GM21737 (cell line): Measurements from ENCODE around the gene LITAFD.
"Not testable (repeated sequence)": the region's sequence is repeated elsewhere in the genome, so short reads cannot be mapped to it uniquely, and the experiment has no call there.

Source experiments
- ATAC-seq: cut with Tn5 transposase; IDR thresholded peaks from one replicate; pipeline ENCODE4 v1.9.1; 2021; ENCODE audit warnings: mild to moderate bottlenecking, moderate library complexity; ENCODE audit not compliant: unreplicated experiment

Gene LITAFD

DNA sequence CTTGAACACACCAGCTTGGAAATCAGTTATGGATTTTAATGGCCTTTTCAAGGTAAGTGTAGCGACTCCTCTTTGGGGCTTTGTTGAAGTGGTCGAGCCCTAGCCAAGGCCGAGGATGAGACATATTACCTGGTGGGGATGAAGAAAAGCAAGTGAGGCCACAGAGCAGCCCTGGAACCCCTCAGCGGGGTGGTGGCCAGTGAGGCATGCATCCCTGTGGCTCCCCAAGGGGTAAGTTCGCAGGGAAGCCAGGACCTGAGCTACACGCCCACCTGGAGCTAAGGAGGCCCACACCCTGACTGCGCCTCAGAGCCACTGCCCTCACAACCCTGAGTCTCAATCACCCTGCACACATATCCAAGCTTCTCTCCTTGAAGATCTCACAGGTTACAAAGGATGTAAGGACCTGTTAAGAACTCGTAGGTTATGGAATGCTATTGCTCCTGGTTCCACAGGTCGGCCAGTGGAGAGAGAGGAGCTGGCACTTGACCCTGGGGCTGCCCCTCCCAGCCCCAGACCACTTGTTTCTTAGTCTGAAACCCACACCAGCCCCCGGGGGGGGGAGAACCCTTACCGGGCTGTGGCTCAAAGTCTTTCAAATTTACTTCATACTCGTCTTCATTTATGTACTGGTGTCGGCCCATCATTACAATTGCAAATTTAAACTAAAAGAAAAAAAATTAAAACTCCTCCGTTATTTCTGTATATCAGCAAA lies 12.0 kb downstream of the LITAFD start:
- no peak for ATAC-seq

DNA sequence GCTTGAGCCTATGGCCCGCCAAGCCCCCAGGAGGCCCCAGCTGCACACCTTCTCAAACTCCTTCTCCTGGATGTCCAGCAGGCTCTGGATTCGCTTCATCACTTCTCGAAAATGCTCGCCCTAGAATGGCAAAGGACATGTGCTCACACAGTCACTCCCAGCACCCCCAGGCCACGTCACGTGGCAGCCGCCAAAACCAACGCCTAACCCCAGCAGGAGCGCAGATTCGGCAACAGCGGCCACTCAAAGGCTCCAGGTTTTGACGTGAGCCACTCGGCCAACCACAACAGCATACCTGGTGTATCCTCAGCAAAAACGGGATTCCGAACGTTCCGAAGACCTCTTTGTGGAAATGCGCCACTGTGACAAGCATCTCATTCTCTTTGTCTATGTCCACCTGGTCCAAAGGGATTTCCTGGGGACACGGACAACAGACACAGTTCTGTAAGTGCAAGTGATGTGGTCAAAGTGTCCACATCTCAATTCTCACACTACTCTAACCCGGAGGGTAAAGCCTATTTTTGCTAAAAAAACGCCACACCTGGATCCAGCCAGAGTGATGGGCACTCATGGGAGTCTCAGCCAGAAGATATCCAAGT lies 12.7 kb downstream of the LITAFD start:
- ATAC-seq: no peak

DNA sequence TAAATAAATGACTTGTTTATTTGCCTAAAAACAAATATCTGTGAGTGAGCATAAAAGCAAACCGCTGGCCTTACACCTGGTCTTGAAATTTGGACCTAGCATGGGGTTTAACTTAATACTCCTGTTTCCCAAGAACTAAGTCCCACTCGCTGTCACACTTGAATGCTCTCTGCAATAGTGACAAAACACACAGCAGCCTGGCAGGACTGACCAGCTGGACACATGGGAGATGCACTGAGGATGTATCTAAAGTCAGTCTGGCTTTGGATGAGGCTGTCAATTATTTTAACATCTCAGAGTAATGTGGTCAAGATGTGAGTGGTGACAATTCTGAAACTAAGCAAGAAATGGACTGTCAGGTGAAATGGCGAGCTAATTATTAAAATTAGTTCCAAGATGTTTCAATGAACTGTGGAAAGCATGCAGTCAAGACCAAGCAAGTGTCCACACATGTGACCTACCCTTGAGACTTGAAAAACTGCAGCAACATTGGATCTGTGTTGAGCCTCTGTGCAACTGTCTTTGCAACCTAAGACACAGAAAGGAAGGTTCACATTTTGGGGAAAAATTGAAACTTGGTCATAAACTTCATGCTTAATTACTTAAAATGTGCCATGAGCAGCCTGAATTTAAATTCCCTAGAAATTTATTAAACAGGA lies 16.6 kb downstream of the LITAFD start:
- no peak for ATAC-seq

DNA sequence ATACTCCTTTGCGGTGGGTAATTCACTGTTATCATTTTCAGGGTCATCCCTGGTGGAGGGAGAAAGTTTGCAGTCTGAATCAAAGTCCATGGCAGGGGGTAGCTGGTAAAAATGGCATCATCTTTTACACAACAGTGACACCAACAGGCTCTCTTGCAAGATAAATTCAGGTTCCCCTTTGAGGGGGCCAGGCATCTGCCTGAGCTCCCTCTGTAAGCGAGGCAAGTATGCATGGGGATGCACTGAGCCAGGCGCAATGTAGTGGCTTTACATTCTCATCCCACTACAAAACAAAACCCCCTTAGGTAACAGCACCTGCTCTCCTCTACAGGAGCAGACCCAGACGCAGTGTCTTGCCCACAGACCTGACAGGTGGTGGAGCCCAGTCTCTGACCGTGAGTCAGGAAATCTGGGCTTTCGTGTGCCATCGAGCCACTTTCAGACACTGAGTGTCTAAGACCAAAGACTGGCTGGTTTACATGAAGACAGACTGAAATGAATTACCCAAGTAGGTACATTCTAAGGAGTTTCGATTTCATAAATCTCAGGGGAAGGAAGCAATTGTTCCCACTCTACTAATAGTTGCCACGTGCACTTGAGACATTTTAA lies 17.7 kb downstream of the LITAFD start:
- no peak for ATAC-seq

DNA sequence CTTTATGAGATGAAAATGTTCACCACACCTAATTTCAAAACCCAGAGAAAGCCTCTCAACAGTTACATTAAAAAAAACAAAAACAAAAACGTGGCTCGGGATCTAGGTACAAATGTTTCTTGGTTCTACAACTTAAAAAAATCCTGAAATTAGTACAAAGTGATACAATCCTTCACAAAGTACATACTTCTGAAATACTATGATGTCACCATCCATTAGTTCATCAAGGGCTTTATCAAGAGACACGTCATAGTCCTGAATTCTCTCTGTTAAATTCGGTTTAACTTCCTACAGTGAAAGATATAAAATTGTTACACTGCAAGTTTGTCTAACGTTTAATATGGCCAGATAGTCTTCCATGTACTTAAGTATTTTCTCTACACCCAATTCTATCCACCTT lies 18.2 kb downstream of the LITAFD start:
- no peak for ATAC-seq

DNA sequence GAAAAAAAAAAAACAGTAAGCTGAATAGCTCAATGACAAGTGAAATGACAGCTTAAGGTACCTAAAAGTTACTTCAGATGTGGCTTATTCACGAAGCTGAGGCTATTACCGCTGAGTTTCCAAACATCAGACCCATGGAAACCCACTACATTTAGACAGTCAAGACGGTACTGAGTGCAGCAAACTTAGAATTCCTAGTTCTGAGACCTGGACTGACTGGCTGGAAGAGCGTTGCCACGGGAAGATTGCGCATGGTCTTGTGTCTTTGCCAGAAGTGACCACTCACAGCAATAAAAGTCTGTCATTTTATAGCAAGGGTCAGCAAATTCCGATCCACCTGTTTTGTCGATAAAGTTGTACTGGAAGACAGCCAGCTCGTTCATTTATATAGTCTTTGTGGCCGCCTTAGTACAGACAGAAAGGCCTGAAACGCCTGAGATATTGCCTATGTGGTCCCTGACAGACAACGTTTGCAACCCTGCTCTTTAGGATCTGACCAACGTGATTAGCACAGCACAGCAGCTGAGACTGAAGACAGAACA lies 19.2 kb downstream of the LITAFD start:
- ATAC-seq: no peak

DNA sequence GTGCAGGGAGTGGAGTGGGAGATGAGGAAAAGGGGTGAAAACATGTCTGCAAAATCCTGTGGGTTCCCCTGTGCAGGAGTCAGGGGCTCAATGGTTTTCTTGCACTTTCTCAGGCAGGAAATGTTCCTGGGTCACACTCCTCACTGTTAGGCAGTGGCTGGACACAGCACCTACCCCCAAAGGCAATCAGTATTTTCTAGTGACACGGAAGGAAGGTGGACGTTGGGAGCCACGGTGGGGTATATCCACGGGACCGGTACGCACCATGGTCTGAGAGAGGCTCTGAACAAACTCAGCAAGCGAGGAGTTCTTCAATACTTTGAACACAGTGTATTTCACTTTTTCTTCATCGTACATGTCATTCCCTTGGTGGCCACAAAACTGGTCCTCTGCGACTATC lies 20.9 kb downstream of the LITAFD start:
- ATAC-seq: no peak

DNA sequence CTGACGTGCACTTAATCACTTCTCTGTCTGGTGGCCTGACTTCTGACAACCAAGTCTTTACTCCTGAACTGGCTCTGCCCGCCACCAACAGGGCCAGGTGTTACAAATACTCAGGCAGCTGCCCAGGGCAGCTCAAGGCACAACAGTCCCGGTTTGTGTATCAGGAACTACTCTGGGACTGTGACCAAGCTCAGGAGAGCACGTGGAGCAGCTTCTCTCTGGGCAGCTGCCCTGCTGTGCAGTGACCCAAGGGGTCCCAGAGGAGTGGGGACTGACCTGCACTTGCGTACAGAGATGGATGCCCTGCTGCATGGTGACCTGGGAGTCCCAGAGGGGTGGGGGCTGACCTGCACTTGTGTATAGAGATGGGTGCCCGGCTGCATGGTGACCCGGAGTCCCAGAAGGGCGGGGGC lies 21.9 kb downstream of the LITAFD start:
- ATAC-seq: no peak

DNA sequence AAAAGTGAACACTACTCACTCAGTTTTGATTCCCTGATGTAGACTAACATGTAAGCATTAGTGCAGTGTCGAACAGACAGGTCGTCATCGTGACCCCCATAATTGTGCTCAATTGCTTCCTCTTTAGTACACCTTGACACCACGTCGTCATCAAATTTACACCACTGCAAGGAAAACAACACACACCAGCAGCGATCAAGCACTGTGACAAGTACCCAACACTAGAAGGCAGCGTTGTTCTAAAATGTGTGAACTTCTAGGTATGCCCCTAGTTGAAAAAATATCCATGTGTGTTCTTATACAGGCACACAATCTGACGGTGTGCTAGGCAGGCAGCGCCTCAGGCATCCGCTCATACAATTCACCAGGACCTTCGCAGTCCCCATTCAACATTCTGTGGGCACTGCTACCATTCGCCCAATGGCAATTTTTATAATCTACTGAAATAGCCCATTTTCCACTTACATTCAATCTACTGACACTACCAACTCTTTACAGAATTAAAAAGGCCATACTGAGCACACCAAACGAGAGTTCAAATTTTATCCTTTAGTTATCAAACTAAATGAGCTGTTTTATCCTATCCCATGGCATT lies 23.1 kb downstream of the LITAFD start:
- ATAC-seq: no peak

DNA sequence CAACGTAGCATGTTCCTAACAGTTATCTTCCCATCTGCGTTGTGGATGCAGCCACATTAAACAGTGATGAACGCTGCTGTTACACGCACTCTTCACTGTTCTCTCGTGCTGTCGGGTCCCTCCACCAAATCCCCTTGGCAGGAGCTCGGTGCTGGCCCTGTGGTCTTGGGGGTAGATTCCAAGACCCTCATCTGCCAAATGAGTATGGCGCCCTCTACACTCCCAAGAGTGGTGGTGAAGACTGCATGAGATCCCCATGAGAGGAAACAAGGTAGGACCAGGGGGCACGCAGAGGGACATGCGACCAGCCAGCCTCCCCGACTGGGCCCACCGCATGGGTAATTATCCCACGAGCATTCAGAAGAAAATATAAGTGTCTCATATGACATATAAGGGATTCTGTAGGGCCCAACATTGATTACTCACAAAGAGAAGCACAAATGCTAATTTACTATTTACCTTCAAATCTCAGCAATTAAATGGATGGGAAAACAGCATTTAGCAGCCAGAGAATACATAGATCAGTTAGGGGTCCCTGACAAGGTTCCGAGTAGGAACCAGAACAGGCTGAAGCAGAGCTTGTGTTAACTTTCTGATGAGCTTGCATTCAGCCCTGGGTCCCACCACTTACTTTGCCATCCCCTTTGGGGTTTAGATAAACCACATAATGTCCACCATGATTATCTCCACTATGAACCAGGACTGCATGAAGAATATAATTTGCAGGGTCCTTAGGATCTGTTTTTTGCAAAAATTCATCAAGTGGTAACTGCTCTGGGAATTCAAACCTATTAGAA lies 23.8 kb downstream of the LITAFD start:
- ATAC-seq: no peak

DNA sequence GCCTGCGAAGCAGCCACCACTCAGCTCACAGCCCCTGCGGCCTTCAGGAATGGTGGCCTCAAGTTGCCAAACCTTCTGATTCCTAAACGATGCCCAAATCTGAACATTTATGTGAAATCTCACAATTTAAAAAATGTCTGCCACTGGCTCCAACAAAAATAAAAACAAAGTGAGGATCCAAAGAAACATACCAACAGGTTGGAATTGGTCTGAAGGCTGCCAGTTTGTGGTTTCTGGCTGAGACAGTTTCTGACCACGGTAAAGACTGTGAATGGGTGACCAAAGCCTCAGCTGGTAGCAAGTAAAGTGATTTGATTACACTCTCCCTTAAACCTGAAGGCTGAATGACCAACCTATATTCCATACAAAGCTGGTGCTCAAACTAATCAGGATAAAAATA lies 24.9 kb downstream of the LITAFD start:
- ATAC-seq: no peak

DNA sequence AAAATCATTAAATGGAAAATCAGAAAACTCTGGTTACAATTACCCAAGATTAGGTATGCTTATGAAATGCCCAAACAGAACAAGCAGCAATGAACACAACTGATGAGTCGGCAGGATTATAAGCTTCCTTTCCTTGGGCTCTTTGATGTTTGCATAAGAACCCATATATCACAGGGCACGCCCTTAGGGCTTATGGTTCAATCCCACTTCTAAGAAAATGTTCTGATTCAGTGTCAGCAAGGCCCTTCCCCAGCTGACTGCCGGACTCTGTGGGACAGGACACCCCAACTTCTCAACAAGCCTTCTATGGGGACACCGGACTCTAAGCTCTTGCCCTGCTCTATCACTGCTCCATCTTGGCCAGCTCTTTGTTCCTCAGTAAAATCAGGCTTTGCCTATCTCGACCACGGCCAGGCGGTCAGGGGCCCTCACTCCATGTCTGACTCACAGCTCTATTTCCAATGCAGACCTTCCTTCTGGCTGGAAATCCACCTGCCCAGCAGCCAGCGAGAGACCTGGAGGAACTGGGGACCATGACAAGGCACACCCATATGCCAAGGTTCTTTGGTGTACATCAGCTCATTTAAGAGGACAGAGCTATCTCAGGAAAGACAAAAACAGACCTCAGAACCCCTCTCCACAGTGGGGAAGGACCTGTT lies 26.8 kb downstream of the LITAFD start:
- ATAC-seq: no peak

DNA sequence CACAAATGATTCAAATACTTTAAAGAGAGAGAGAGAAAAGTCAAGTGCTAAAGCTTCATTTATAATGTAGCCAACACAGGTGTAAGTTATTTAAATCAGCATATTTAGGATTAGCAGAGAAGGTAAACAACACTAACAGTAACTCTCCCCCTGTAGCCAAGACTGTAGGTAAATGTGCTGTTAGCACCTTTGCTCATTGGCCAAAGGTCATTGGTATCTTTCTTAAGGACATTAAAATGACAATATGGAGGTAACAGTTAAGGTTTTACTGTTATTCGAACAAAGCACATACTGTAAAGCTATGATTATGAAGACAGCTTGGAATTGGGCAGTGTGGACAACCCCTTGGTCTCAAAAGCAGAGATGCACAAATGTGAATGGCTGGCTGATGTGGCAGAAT lies 28.7 kb downstream of the LITAFD start:
- ATAC-seq: no peak

DNA sequence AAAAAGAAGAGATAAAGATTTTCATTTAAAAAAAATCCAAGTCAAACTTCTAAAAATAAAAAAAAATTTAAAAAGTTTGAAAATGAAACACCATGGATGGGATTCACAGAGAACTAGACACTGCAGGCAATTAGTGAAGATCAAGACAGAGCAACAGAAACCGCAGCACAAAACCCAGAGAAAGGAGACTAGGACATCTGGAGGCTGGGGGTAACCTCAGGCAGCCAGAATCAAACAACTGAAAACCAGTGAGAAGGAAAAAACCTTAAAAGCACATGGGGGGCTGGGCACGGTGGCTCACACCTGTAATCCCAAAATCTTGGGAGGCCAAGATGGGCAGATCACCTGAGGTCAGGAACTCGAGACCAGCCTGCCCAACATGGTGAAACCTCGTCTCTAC lies 30.6 kb downstream of the LITAFD start:
- no peak for ATAC-seq

DNA sequence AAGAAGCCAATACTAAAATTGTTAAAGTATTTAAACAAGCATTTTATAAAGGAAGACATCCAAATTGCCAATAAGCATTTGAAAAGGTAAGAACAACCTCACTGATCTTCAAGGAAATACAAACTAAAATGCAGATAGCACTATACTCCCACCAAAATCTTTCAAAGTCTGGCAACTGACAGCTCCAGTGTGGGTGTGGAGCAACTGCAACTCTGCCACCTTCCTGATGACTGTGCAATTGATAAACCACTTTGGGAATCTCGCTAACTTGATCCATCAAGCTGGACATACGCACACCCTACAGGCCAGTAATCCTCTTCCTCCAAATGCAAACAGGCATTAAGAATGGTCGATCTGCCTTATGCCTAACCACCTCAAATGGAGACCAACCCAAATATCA lies 31.9 kb downstream of the LITAFD start:
- no peak for ATAC-seq

DNA sequence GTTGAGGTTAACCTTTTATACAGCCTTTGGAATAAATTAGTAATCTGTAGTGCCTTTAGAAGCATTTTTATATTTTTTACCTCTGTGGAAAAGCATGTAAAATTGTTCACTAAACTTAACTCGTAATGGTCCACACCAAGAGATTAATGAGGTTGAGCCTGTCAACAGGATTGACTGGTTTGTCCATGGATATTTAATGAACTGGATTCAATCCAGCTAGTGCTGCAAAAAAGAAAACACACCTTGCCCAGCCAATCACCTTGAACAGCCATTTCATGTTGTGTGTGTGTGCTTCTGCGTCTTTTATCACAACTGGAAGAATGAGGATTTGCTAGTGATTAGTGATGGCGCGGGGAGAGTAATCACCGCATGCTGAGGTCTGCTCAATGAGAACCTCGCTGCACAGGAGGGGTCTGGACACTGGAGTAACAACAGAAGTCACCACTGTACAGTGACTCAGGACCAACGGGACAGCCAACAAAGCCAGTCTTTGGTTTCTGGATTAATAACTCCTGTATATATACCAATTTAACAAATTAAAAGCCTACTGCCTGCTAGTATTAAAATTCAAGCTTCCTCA lies 33.7 kb downstream of the LITAFD start:
- ATAC-seq: no peak

DNA sequence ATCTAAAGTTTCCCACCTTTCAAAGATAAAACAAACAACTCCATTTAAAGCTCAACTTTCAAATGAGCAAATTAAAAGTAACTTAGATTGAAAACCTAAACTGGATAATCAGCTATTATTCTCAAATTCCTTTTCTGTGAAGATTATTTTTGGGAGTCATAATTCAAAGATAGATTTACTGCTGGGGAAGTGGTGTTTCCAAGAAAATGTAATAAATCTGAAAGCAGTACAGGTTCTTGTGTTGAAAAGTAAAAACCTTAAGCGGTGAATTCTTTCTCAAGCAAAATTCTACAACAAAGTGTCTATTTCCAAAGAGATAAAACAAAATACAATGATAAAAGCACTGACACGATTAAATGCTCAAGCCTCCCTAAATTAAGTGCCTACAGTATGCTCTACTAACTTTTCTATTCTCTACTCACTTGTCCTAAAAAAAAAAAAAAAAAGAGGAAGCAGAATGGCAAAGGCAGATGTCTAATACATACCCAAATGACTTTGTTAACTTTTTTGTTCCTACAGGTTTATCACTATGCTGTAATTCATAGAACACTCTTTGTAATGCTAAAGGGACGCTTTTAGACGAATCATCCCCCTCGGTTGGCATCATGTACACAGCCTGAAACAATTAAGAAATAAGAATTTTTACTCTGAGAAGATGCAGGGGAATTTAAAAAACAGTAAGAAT lies 34.5 kb downstream of the LITAFD start:
- ATAC-seq: no peak

DNA sequence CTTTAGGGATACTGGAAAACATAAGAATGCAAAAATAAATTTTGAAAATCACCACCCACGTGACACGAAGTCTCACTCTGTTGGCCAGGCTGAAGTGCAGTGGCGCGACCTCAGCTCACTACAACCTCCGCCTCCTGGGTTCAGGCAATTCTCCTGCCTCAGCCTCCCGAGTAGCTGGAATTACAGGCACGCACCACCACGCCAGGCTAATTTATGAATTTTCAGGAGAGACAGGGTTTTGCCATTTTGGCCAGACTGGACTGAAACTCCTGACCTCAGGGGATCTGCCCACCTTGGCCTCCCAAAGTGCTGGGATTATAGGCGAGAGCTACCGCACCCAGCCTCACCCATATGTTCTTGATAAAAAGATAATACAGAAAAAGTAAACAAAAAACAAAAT lies 35.2 kb downstream of the LITAFD start:
- ATAC-seq: not testable (repeated sequence)
